Lower leg skin (tissue), 3 donors: ENCODE measurements around the gene CD36.

Source experiments
- CTCF ChIP-seq, 3 donors: fragments of 450-650 bp; IDR thresholded peaks; one replicate each; pipeline ENCODE4 v1.5.1; 2016; ENCODE audit warnings: antibody characterized with exemption in 3 of 3, mild to moderate bottlenecking in 3 of 3, moderate library complexity in 2 of 3
- POLR2A ChIP-seq, 2 donors: fragments of 450-650 bp; IDR thresholded peaks; one replicate each; pipeline ENCODE4 v1.6.1; 2016 to 2017; ENCODE audit warnings: antibody characterized with exemption in 2 of 2, mild to moderate bottlenecking in 1 of 2, moderate library complexity in 1 of 2

DNA sequence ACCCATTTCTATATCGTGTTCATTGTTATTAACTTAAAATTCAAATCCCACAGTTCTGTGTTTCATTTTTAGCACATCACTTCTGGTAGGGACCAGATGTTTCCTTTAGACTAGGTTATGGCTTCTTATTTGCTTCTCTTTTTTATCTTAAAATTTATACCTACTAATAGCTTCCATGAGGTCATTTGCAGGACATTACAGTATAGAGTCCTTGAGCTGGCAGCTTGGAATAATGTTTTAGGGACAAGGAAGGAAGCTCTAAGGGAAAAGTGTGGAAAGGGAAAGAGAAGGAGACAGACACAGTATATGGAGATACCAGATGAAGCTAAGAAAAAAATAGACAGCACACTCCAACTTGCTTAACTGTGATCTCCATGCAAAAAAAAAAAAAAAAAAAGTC is 48.8 kb upstream of the CD36 start:
- TF ChIP-seq CTCF (IDR thresholded peaks at IDR 0.05): no peak
- no peak for TF ChIP-seq POLR2A (IDR thresholded peaks at IDR 0.05)
